ENCODE results near the gene SNX19.

DNA sequence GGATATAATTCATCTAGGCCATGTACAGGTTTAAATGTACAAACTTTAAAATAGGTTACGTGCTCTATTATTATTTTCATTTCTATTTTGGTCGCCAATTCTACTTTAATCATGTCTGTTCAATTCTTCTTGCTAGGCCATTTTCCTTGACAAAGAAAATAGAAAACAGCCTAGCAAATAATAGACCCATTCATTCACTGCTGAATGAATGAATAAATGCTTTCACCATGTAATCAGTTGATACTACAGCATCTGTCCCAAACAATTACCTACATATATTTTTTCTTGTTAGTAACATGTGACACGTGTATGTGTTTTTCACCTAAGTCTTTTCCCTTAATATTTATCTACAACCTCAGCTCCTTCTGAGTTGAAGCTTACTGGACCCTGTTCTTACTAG is 27.5 kb downstream of the SNX19 start:
- TF ChIP-seq EZH2 (IDR thresholded peaks at IDR 0.05; ENCODE audit: borderline replicate concordance, insufficient read depth, low read length, poor library complexity, severe bottlenecking) (no peak), EP300 (conservative IDR thresholded peaks at IDR 0.05; ENCODE audit: poor library complexity, severe bottlenecking) (no peak)
- TF ChIP-seq, protein P1, sequence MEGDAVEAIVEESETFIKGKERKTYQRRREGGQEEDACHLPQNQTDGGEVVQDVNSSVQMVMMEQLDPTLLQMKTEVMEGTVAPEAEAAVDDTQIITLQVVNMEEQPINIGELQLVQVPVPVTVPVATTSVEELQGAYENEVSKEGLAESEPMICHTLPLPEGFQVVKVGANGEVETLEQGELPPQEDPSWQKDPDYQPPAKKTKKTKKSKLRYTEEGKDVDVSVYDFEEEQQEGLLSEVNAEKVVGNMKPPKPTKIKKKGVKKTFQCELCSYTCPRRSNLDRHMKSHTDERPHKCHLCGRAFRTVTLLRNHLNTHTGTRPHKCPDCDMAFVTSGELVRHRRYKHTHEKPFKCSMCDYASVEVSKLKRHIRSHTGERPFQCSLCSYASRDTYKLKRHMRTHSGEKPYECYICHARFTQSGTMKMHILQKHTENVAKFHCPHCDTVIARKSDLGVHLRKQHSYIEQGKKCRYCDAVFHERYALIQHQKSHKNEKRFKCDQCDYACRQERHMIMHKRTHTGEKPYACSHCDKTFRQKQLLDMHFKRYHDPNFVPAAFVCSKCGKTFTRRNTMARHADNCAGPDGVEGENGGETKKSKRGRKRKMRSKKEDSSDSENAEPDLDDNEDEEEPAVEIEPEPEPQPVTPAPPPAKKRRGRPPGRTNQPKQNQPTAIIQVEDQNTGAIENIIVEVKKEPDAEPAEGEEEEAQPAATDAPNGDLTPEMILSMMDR (IDR thresholded peaks at IDR 0.05; ENCODE audit: poor library complexity, severe bottlenecking): no peak
